Measurements from ENCODE around the gene PBRM1. TPM values are rescaled to one million over a fixed set of nuclear protein-coding genes. Genes with fewer than 3 reads are reported as not detected.
A peak's percentile ranks its signal among the peaks of the same experiment; 100 is the strongest.

Gene PBRM1
- polyA plus RNA-seq, 3 donors, result 26.1 to 72.9 (median 38.0) TPM

DNA sequence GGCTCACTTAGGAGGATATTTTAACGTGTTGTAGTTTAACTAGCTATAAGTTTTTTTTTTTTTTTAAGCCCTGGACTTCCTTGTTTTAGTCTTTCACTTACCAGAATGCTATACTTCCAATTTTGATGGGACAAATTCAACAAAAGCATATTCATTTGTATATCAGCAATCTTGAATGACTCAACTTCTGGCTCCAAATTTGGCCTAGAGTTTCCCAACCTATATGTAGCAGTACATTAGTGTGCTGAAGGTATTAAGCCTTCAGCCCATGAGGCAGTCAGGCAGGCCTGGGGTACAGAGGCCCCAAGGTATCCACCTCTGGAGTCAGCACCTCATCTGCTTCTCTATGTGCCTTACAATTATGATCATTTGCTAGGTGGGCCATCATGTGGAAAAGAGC is 5.9 kb downstream of the PBRM1 start:
- Histone ChIP-seq H4K20me1 (ENCODE audit: insufficient read depth, low read length) (peaks cover 61% of the 10 kb centered on the region), H3K4me1 (ENCODE audit: control insufficient read depth in 1 of 2, insufficient read depth in 2 of 2, low read length in 2 of 2) (peaks cover 42 to 49% of the 10 kb centered on the region in 2 donors), H3K27me3 (ENCODE audit: control insufficient read depth in 2 of 2, insufficient read depth in 2 of 2, low read length in 2 of 2) (no peaks in the 10 kb centered on the region), H3K4me2 (replicated peaks; ENCODE audit: extremely low read depth, low read length, poor library complexity, severe bottlenecking) (no peak overlapping the region), H3K27ac (ENCODE audit: low read depth in 1 of 2, low read length in 2 of 2) (peak overlapping the region in 1 of 2 donors; percentile 66), H3K9me3 (replicated peaks in 1 of 2; ENCODE audit: control insufficient read depth in 1 of 2, insufficient read depth in 1 of 2, low read length in 2 of 2) (no peaks in the 10 kb centered on the region), H2AFZ (ENCODE audit: insufficient read depth, low read depth, low read length, poor library complexity, severe bottlenecking) (no peak overlapping the region), H3K4me3 (replicated peaks in 1 of 3; ENCODE audit: low read depth in 2 of 3, low read length in 3 of 3) (no peak overlapping the region), H3K36me3 (replicated peaks in 1 of 2; ENCODE audit: control insufficient read depth in 1 of 2, insufficient read depth in 2 of 2, low read length in 2 of 2) (peaks cover 49 to 61% of the 10 kb centered on the region in 2 donors), H3K9ac (ENCODE audit: insufficient read depth, low read length, poor library complexity, severe bottlenecking) (no peak overlapping the region), H3K79me2 (ENCODE audit: insufficient read depth, low read length) (peaks cover 73% of the 10 kb centered on the region)
- no CpG with 5 or more reads among the region's 1 CpG for WGBS (ENCODE audit: insufficient coverage)
- no peak overlapping the region for H3K4me3 Mint-ChIP-seq
- peaks cover 0 to 2% (median 0%) of the 10 kb centered on the region in 3 donors for H3K27me3 Mint-ChIP-seq (ENCODE audit: low read depth in 3 of 3)
- no peaks in the 10 kb centered on the region for H3K9me3 Mint-ChIP-seq
- intact Hi-C loops (cut with micrococcal nuclease), result loop anchor here in 1 of 2 donors (10.0 kb wide), 1 partner anchor 145 kb away; the partner anchor contains the start of genes NT5DC2 and UQCC5
- TF ChIP-seq, protein P1, sequence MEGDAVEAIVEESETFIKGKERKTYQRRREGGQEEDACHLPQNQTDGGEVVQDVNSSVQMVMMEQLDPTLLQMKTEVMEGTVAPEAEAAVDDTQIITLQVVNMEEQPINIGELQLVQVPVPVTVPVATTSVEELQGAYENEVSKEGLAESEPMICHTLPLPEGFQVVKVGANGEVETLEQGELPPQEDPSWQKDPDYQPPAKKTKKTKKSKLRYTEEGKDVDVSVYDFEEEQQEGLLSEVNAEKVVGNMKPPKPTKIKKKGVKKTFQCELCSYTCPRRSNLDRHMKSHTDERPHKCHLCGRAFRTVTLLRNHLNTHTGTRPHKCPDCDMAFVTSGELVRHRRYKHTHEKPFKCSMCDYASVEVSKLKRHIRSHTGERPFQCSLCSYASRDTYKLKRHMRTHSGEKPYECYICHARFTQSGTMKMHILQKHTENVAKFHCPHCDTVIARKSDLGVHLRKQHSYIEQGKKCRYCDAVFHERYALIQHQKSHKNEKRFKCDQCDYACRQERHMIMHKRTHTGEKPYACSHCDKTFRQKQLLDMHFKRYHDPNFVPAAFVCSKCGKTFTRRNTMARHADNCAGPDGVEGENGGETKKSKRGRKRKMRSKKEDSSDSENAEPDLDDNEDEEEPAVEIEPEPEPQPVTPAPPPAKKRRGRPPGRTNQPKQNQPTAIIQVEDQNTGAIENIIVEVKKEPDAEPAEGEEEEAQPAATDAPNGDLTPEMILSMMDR (IDR thresholded peaks at IDR 0.05), result no peak
- DNase-seq, result no peak
- H3K27ac Mint-ChIP-seq, result peak overlapping the region in 6 of 7 donors; percentile 3 to 78 (median 37)
- peaks cover 50% of the 10 kb centered on the region for H3K4me1 Mint-ChIP-seq
- peaks cover 48 to 59% of the 10 kb centered on the region in 2 donors for H3K36me3 Mint-ChIP-seq

DNA sequence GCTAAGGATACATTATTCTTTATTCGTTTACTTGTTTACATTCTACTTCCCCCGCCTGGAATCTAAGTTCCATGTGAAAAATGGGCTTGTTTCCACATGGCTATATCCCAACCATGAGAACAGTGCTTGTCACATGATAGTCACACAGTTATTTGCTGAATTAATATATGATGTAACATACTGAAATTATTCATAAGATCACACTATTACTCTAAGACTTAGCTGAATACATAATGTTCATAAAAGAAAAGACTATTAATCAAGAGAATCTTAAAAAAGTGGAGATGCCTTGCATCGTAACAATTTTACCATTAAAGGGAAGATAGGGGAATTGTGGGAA is 6.5 kb downstream of the PBRM1 start:
- Mint-ChIP-seq H3K4me3 (no peak overlapping the region), H3K27ac (peak overlapping the region in 3 of 7 donors; percentile 1 to 78 (median 3)), H3K4me1 (peaks cover 44% of the 10 kb centered on the region), H3K36me3 (peaks cover 49 to 61% of the 10 kb centered on the region in 2 donors), H3K27me3 (ENCODE audit: low read depth in 3 of 3) (peaks cover 0 to 2% (median 0%) of the 10 kb centered on the region in 3 donors), H3K9me3 (no peaks in the 10 kb centered on the region)
- Histone ChIP-seq H2AFZ (ENCODE audit: insufficient read depth, low read depth, low read length, poor library complexity, severe bottlenecking) (no peak overlapping the region), H4K20me1 (ENCODE audit: insufficient read depth, low read length) (peaks cover 58% of the 10 kb centered on the region), H3K4me3 (replicated peaks in 1 of 3; ENCODE audit: low read depth in 2 of 3, low read length in 3 of 3) (no peak overlapping the region), H3K9ac (ENCODE audit: insufficient read depth, low read length, poor library complexity, severe bottlenecking) (no peak overlapping the region), H3K4me1 (ENCODE audit: control insufficient read depth in 1 of 2, insufficient read depth in 2 of 2, low read length in 2 of 2) (peaks cover 37 to 43% of the 10 kb centered on the region in 2 donors), H3K36me3 (replicated peaks in 1 of 2; ENCODE audit: control insufficient read depth in 1 of 2, insufficient read depth in 2 of 2, low read length in 2 of 2) (peaks cover 53 to 64% of the 10 kb centered on the region in 2 donors), H3K27ac (ENCODE audit: low read depth in 1 of 2, low read length in 2 of 2) (peak overlapping the region in 1 of 2 donors; percentile 66), H3K4me2 (replicated peaks; ENCODE audit: extremely low read depth, low read length, poor library complexity, severe bottlenecking) (no peak overlapping the region), H3K79me2 (ENCODE audit: insufficient read depth, low read length) (peaks cover 67% of the 10 kb centered on the region), H3K27me3 (ENCODE audit: control insufficient read depth in 2 of 2, insufficient read depth in 2 of 2, low read length in 2 of 2) (no peaks in the 10 kb centered on the region), H3K9me3 (replicated peaks in 1 of 2; ENCODE audit: control insufficient read depth in 1 of 2, insufficient read depth in 1 of 2, low read length in 2 of 2) (no peaks in the 10 kb centered on the region)
- DNase-seq, result no peak
- TF ChIP-seq, protein P1 (IDR thresholded peaks at IDR 0.05), result no peak
- intact Hi-C loops (cut with micrococcal nuclease), result no loop called here
- no CpG with 5 or more reads among the region's 3 CpGs for WGBS (ENCODE audit: insufficient coverage)
